Hepatocyte (in vitro differentiated cells): ENCODE results near the gene SLC9B1. TPM values are rescaled to one million over a fixed set of nuclear protein-coding genes. Genes with fewer than 3 reads are reported as not detected.
A peak's percentile ranks its signal among the peaks of the same experiment; 100 is the strongest.

ENCODE experiments used
- DNase-seq: peaks from one replicate; pipeline ENCODE4 v3.0.0-alpha.2; 2016; ENCODE audit warnings: low spot score
- H2AFZ ChIP-seq: fragments of 200-600 bp; sonication (generic); 2 replicates; pipeline ENCODE4 v1.6.0; 2016; ENCODE audit warnings: antibody characterized with exemption, mild to moderate bottlenecking
- H3K27ac ChIP-seq: fragments of 200-600 bp; sonication (generic); 2 replicates; pipeline ENCODE4 v1.5.1; 2016; ENCODE audit warnings: mild to moderate bottlenecking
- H3K27me3 ChIP-seq: fragments of 200-600 bp; sonication (generic); 2 replicates; pipeline ENCODE4 v1.6.1; 2016
- H3K36me3 ChIP-seq: fragments of 200-600 bp; sonication (generic); replicated peaks from 2 replicates; pipeline ENCODE4 v1.5.1; 2016; ENCODE audit warnings: low read depth; ENCODE audit not compliant: insufficient read depth
- H3K4me1 ChIP-seq: fragments of 200-600 bp; sonication (generic); 2 replicates; pipeline ENCODE4 v1.5.1; 2016; ENCODE audit warnings: mild to moderate bottlenecking, moderate library complexity; ENCODE audit not compliant: insufficient read depth
- H3K4me2 ChIP-seq: fragments of 200-600 bp; sonication (generic); 2 replicates; pipeline ENCODE4 v1.6.0; 2016
- H3K4me3 ChIP-seq: fragments of 200-600 bp; sonication (generic); 2 replicates; pipeline ENCODE4 v1.5.1; 2016; ENCODE audit warnings: mild to moderate bottlenecking
- H3K79me2 ChIP-seq: fragments of 200-600 bp; sonication (generic); 2 replicates; pipeline ENCODE4 v1.6.0; 2017; ENCODE audit warnings: mild to moderate bottlenecking
- H3K9me2 ChIP-seq: fragments of 200-600 bp; sonication (generic); replicated peaks from 2 replicates; pipeline ENCODE4 v1.6.0; 2017; ENCODE audit warnings: mild to moderate bottlenecking; ENCODE audit not compliant: insufficient read depth
- H3K9me3 ChIP-seq: fragments of 200-600 bp; sonication (generic); 2 replicates; pipeline ENCODE4 v1.5.1; 2016; ENCODE audit warnings: low read depth, mild to moderate bottlenecking
- H4K20me1 ChIP-seq: fragments of 200-600 bp; sonication (generic); 2 replicates; pipeline ENCODE4 v1.6.0; 2016; ENCODE audit warnings: mild to moderate bottlenecking; ENCODE audit not compliant: insufficient read depth, poor library complexity, severe bottlenecking
- EZH2 ChIP-seq: fragments of 200-600 bp; sonication (generic); IDR thresholded peaks from 2 replicates; pipeline ENCODE4 v1.6.1; 2016; ENCODE audit warnings: antibody characterized with exemption, mild to moderate bottlenecking, borderline replicate concordance
- EZH2phosphoT487 ChIP-seq: fragments of 200-600 bp; sonication (generic); IDR thresholded peaks from one replicate; pipeline ENCODE4 v1.6.1; 2018; ENCODE audit warnings: antibody characterized with exemption, mild to moderate bottlenecking, low read depth, moderate library complexity; ENCODE audit not compliant: unreplicated experiment, severe bottlenecking
- WGBS: methylation state at CpG from one replicate; pipeline ENCODE4 v1.1.6; 2016; ENCODE audit warnings: low lambda C conversion rate; ENCODE audit errors: missing lambda C conversion rate; 5-methylcytosine and 5-hydroxymethylcytosine counted together
- polyA plus RNA-seq: library from polyadenylated mRNA; unstranded; fragments of >200 nt; fragmentation: Nextera tagmentation; extraction: Ambion mirVana; gene quantifications from 2 replicates; pipeline ENCODE4 v1.2.1, GENCODE V29; 2016
- total RNA-seq: library from RNA; depleted of rRNA; stranded (reverse); fragments of >200 nt; gene quantifications from 2 replicates; pipeline ENCODE4 v1.2.3, GENCODE V29; 2014
- TF ChIP-seq, protein P1 (sequence below): fragments of 200-600 bp; sonication (generic); IDR thresholded peaks from 2 replicates; pipeline ENCODE4 v1.5.1; 2016; ENCODE audit warnings: antibody characterized with exemption, mild to moderate bottlenecking; ENCODE audit not compliant: poor library complexity

Gene SLC9B1
- total and polyA plus RNA-seq, 2 experiments from 2014 or later = not detected

DNA sequence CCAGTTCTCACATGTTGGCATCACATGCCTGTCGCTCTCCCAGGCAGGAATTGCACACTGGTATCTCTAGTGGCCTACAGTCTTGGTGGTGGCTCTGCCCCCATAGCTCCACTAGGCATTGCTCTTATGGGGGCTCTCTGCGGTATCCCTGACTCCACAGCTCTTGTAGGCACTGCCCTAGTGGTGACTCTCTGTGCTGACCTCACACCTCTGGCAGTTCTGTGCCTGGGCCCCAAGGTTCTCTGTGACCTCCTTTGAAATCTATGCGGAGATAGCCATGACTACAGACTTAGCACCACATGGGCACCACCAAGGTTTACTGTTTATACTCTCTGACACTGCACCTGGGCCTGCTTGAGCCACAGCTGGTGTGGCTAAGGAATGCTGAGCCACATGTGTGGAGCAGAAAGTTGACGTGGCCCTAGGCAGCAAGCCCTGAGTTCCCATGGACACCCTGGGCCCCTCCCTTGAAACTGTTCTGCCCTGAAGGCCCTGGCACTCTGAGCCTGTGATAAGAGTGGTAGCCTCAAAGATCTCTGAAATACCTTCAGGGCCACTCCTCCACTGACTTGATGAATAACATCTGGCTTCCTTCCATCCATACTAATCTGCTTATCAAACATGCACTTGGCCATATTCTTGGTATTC is 8.0 kb downstream of the SLC9B1 start:
- TF ChIP-seq EZH2phosphoT487 (no peak), EZH2 (no peak)
- TF ChIP-seq, protein P1, sequence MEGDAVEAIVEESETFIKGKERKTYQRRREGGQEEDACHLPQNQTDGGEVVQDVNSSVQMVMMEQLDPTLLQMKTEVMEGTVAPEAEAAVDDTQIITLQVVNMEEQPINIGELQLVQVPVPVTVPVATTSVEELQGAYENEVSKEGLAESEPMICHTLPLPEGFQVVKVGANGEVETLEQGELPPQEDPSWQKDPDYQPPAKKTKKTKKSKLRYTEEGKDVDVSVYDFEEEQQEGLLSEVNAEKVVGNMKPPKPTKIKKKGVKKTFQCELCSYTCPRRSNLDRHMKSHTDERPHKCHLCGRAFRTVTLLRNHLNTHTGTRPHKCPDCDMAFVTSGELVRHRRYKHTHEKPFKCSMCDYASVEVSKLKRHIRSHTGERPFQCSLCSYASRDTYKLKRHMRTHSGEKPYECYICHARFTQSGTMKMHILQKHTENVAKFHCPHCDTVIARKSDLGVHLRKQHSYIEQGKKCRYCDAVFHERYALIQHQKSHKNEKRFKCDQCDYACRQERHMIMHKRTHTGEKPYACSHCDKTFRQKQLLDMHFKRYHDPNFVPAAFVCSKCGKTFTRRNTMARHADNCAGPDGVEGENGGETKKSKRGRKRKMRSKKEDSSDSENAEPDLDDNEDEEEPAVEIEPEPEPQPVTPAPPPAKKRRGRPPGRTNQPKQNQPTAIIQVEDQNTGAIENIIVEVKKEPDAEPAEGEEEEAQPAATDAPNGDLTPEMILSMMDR = no peak
- peaks cover 17% of the 10 kb centered on the region for H3K4me1 ChIP-seq
- WGBS = 81% methylated on average over 4 of the region's 4 CpGs
- H3K27ac ChIP-seq = no peak overlapping the region
- H3K27me3 ChIP-seq = no peaks in the 10 kb centered on the region
- H3K9me2 ChIP-seq = no peaks in the 10 kb centered on the region
- H4K20me1 ChIP-seq = no peaks in the 10 kb centered on the region
- H3K79me2 ChIP-seq = no peaks in the 10 kb centered on the region
- peak; percentile 8 for DNase-seq
- H3K9me3 ChIP-seq = no peaks in the 10 kb centered on the region
- H3K36me3 ChIP-seq = no peaks in the 10 kb centered on the region
- H3K4me3 ChIP-seq = no peak overlapping the region
- no peak overlapping the region for H3K4me2 ChIP-seq
- H2AFZ ChIP-seq = no peak overlapping the region

DNA sequence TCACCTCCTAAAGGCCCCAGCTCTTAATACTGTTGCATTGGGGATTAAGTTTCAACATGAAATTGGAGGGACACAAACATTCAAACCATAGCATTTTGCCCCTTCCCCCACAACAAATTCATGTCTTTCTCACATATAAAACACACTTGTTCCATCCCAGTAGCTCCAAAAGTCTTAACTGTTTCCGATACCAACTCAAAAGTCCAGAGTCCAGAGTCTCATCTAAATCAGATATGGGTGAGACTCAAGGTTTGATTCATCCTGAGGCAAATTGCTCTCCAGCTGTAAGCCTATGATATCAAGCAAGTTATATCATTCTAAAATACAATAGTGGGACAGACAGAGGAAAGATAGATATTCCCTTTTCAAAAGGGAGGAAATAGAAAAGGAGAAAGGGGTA is 8.7 kb downstream of the SLC9B1 start:
- H3K9me3 ChIP-seq = no peaks in the 10 kb centered on the region
- no peaks in the 10 kb centered on the region for H3K79me2 ChIP-seq
- no peaks in the 10 kb centered on the region for H3K9me2 ChIP-seq
- no peaks in the 10 kb centered on the region for H3K36me3 ChIP-seq
- no peaks in the 10 kb centered on the region for H3K27me3 ChIP-seq
- TF ChIP-seq EZH2 = no peak
- no peak for TF ChIP-seq EZH2phosphoT487
- TF ChIP-seq, protein P1 = no peak
- H3K27ac ChIP-seq = no peak overlapping the region
- no peak overlapping the region for H2AFZ ChIP-seq
- peak; percentile 8 for DNase-seq
- H3K4me1 ChIP-seq = peaks cover 17% of the 10 kb centered on the region
- H3K4me3 ChIP-seq = no peak overlapping the region
- H4K20me1 ChIP-seq = no peaks in the 10 kb centered on the region
- no peak overlapping the region for H3K4me2 ChIP-seq
- 92% methylated on average over 1 of the region's 1 CpG for WGBS

DNA sequence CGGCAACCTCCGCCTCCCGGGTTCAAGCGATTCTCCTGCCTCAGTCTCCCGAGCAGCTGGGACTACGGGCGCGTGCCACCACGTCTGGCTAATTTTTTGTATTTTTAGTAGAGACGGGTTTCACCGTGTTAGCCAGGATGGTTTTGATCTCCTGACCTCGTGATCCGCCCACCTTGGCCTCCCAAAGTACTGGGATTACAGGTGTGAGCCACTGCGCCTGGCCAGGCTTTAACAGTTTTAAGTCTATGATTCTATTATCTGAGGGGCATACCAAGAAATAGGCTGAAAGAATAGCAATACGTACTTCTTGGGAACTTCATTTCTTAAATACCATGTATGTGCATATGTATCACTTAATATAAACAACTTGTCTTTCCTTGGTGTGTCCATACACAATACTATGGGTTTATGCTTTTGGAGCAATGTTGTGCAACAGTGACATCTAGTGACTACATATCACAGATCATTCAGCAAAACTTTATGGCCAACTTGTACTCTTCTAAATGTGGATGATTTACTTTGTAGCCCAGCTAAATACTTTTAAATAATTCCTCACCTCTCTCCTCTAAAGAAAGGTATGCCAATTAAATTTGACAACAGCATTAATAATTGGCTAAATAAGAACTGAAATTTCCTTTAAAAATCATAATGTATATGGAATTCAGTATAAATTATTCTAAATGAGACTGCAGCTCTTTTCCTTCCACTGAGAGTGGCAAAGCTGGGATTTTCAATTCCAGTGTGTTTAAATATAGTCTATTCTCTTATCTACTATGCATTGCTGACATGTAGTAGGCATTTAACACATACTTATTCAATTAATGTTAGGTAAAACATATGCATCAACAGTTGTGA is 10.4 kb downstream of the SLC9B1 start:
- H3K79me2 ChIP-seq = no peaks in the 10 kb centered on the region
- H3K4me3 ChIP-seq = no peak overlapping the region
- H3K27me3 ChIP-seq = peaks cover 6% of the 10 kb centered on the region
- peaks cover 17% of the 10 kb centered on the region for H3K4me1 ChIP-seq
- WGBS = 71% methylated on average over 15 of the region's 15 CpGs
- no peaks in the 10 kb centered on the region for H3K9me2 ChIP-seq
- H3K9me3 ChIP-seq = no peaks in the 10 kb centered on the region
- no peak for TF ChIP-seq EZH2
- TF ChIP-seq, protein P1 = peak; percentile 79
- DNase-seq = peak; percentile 73
- H4K20me1 ChIP-seq = no peaks in the 10 kb centered on the region
- no peak overlapping the region for H3K4me2 ChIP-seq
- H3K36me3 ChIP-seq = no peaks in the 10 kb centered on the region
- no peak overlapping the region for H2AFZ ChIP-seq
- no peak overlapping the region for H3K27ac ChIP-seq
